ENCODE data around the gene ITGAX.

- TF ChIP-seq CTCF (conservative IDR thresholded peaks at IDR 0.05; ENCODE audit: low read length) (no peak), EZH2phosphoT487 (IDR thresholded peaks at IDR 0.05; ENCODE audit: borderline replicate concordance) (no peak)
Observed at GRCh38 chr16:31328322-31329052, 26.5 kb upstream of the ITGAX start.
